H7 (cell line): Measurements from ENCODE around the gene SBF2. TPM values are rescaled to one million over a fixed set of nuclear protein-coding genes. Genes with fewer than 3 reads are reported as not detected.
"Not testable (repeated sequence)": the region's sequence is repeated elsewhere in the genome, so short reads cannot be mapped to it uniquely, and the experiment has no call there.

Experiments used
- DNase-seq: peaks from one replicate; pipeline ENCODE4 v3.0.0; 2012
- H3K27me3 ChIP-seq: 2 replicates; pipeline ENCODE4 v1.6.0; 2011; ENCODE audit warnings: mild to moderate bottlenecking, low read length; ENCODE audit not compliant: control insufficient read depth, insufficient read depth
- H3K36me3 ChIP-seq: replicated peaks from 2 replicates; pipeline ENCODE4 v1.5.1; 2011; ENCODE audit warnings: low read length; ENCODE audit not compliant: control insufficient read depth, insufficient read depth
- H3K4me3 ChIP-seq: 2 replicates; pipeline ENCODE4 v1.5.1; 2011; ENCODE audit warnings: low read depth, mild to moderate bottlenecking, control low read depth, low read length, moderate library complexity; ENCODE audit not compliant: insufficient read depth
- total RNA-seq: library from RNA; depleted of rRNA; stranded (reverse); fragments of >200 nt; shearing (Covaris generic); gene quantifications from 2 replicates; pipeline ENCODE4 v1.2.3, GENCODE V29; 2014

Gene SBF2
- total RNA-seq, 1 experiment from 2014 or later = 34.5 TPM

GRCh38 chr11:9945680-9946079 is 348.3 kb downstream of the SBF2 start:
- H3K4me3 ChIP-seq, H3K36me3 ChIP-seq, H3K27me3 ChIP-seq, DNase-seq: not testable (repeated sequence)

GRCh38 chr11:9943386-9944110 is 350.5 kb downstream of the SBF2 start:
- Histone ChIP-seq H3K27me3 (no peaks in the 10 kb centered on the region), H3K36me3 (no peaks in the 10 kb centered on the region), H3K4me3 (no peak overlapping the region)
- DNase-seq = no peak

- Histone ChIP-seq H3K36me3 (no peaks in the 10 kb centered on the region), H3K27me3 (no peaks in the 10 kb centered on the region), H3K4me3 (no peak overlapping the region)
- no peak for DNase-seq
Observed at GRCh38 chr11:9941991-9942390, 352.0 kb downstream of the SBF2 start.

- H3K4me3 ChIP-seq, H3K36me3 ChIP-seq, H3K27me3 ChIP-seq, DNase-seq: not testable (repeated sequence)
Observed at GRCh38 chr11:9939150-9939549, 354.9 kb downstream of the SBF2 start.

GRCh38 chr11:9936754-9937153 is 357.3 kb downstream of the SBF2 start:
- Histone ChIP-seq H3K27me3 (no peaks in the 10 kb centered on the region), H3K36me3 (no peaks in the 10 kb centered on the region), H3K4me3 (no peak overlapping the region)
- no peak for DNase-seq

- not testable (repeated sequence) for DNase-seq, H3K36me3 ChIP-seq, H3K27me3 ChIP-seq, H3K4me3 ChIP-seq
Observed at GRCh38 chr11:9932843-9933242, 361.2 kb downstream of the SBF2 start.

GRCh38 chr11:9930562-9931331 is 363.3 kb downstream of the SBF2 start:
- not testable (repeated sequence) for H3K4me3 ChIP-seq, DNase-seq, H3K27me3 ChIP-seq, H3K36me3 ChIP-seq

GRCh38 chr11:9927670-9928069 is 366.3 kb downstream of the SBF2 start:
- no peak for DNase-seq
- Histone ChIP-seq H3K4me3 (no peak overlapping the region), H3K36me3 (no peaks in the 10 kb centered on the region), H3K27me3 (no peaks in the 10 kb centered on the region)

GRCh38 chr11:9923280-9923679 is 370.7 kb downstream of the SBF2 start:
- H3K4me3 ChIP-seq = no peak overlapping the region
- no peaks in the 10 kb centered on the region for H3K36me3 ChIP-seq
- no peak for DNase-seq
- no peaks in the 10 kb centered on the region for H3K27me3 ChIP-seq

- DNase-seq = peak; percentile 48
- Histone ChIP-seq H3K27me3 (no peaks in the 10 kb centered on the region), H3K4me3 (no peak overlapping the region), H3K36me3 (no peaks in the 10 kb centered on the region)
Observed at GRCh38 chr11:9922806-9923205, 371.2 kb downstream of the SBF2 start.

GRCh38 chr11:9916480-9916879 is 377.5 kb downstream of the SBF2 start:
- no peak for DNase-seq
- no peaks in the 10 kb centered on the region for H3K36me3 ChIP-seq
- no peaks in the 10 kb centered on the region for H3K27me3 ChIP-seq
- H3K4me3 ChIP-seq = no peak overlapping the region

- no peak for DNase-seq
- H3K27me3 ChIP-seq = no peaks in the 10 kb centered on the region
- H3K4me3 ChIP-seq = no peak overlapping the region
- no peaks in the 10 kb centered on the region for H3K36me3 ChIP-seq
Observed at GRCh38 chr11:9914064-9914463, 380.0 kb downstream of the SBF2 start.

- Histone ChIP-seq H3K4me3 (no peak overlapping the region), H3K36me3 (no peaks in the 10 kb centered on the region), H3K27me3 (no peaks in the 10 kb centered on the region)
- DNase-seq = peak; percentile 26
Observed at GRCh38 chr11:9905960-9906791, 387.8 kb downstream of the SBF2 start.

- no peak overlapping the region for H3K4me3 ChIP-seq
Observed at GRCh38 chr11:9905501-9905951, 388.5 kb downstream of the SBF2 start.

More at GRCh38 chr11:9905501-9905951, 388.5 kb downstream of the SBF2 start:
- DNase-seq = no peak
- Histone ChIP-seq H3K27me3 (no peaks in the 10 kb centered on the region), H3K36me3 (no peaks in the 10 kb centered on the region)
